Endothelial cell of umbilical vein (primary cell): ENCODE measurements around the gene ACSS1. TPM values are rescaled to one million over a fixed set of nuclear protein-coding genes. Genes with fewer than 3 reads are reported as not detected.

Source experiments
- BruUV-seq: library from RNA; stranded (reverse); fragments of 400-500 nt; replicated peaks from 2 replicates; lab custom pipeline; 2021; lab: Mats Ljungman, UMichigan
- CTCF ChIA-PET: fragments of 300-600, 350-600 bp; sonication (Branson Sonifier 250); formaldehyde crosslinking; loops from one replicate; lab custom pipeline; 2021; ENCODE audit warnings: antibody characterized with exemption, inconsistent platforms; lab: Charles Lee
- POLR2A ChIA-PET: fragments of 300-600, 350-600 bp; sonication (Branson Sonifier 250); formaldehyde crosslinking; loops from one replicate; lab custom pipeline; 2021; ENCODE audit warnings: antibody characterized with exemption, inconsistent platforms; lab: Charles Lee
- DNase-seq: peaks from one replicate; pipeline ENCODE4 v3.0.0-alpha.2; 2011; ENCODE audit warnings: low read depth, low spot score
- FAIRE-seq: peaks from 2 replicates; lab custom pipeline; 2011; peaks lifted over from hg19 to GRCh38; lab: Jason Lieb, UNC
- H2AFZ ChIP-seq: 2 replicates; pipeline ENCODE4 v1.6.0; 2012; ENCODE audit warnings: low read depth, low read length, control low read depth, inconsistent platforms
- H3K27ac ChIP-seq: 2 replicates; pipeline ENCODE4 v1.5.1; 2011; ENCODE audit warnings: low read depth, mild to moderate bottlenecking, control low read depth, low read length, moderate library complexity; ENCODE audit not compliant: insufficient read depth
- H3K27me3 ChIP-seq, 2 experiments: 2 replicates each; pipeline versions ENCODE4 v1.6.0 to v1.6.1; 2011; ENCODE audit warnings: low read length in 2 of 2, mixed read lengths in 1 of 2; ENCODE audit not compliant: control insufficient read depth in 2 of 2, insufficient read depth in 2 of 2
- H3K36me3 ChIP-seq, 2 experiments: 2 replicates in 1 of 2; 3 replicates in 1 of 2; pipeline ENCODE4 v1.5.1; 2011; ENCODE audit warnings: low read length in 2 of 2, mild to moderate bottlenecking in 1 of 2, moderate library complexity in 1 of 2; ENCODE audit not compliant: control insufficient read depth in 2 of 2, insufficient read depth in 2 of 2; ENCODE audit errors: extremely low read depth in 1 of 2
- H3K4me1 ChIP-seq: 3 replicates; pipeline ENCODE4 v1.5.1; 2011; ENCODE audit warnings: mild to moderate bottlenecking, low read length; ENCODE audit not compliant: control insufficient read depth, insufficient read depth; ENCODE audit errors: extremely low read depth
- H3K4me2 ChIP-seq: 2 replicates; pipeline ENCODE4 v1.6.1; 2011; ENCODE audit warnings: low read length, control low read depth, mixed read lengths; ENCODE audit not compliant: insufficient read depth
- H3K4me3 ChIP-seq, 3 experiments: fragments of 200-600 bp in 1 of 3; sonication (generic), shearing (Covaris generic) in 1 of 3; replicated peaks in 1 of 3; 2 replicates each; pipeline ENCODE4 v1.5.1; 2011 to 2016; ENCODE audit warnings: control low read depth in 3 of 3, low read length in 3 of 3, mild to moderate bottlenecking in 2 of 3, inconsistent platforms in 1 of 3, low read depth in 1 of 3, moderate library complexity in 1 of 3; ENCODE audit not compliant: insufficient read depth in 1 of 3
- H3K79me2 ChIP-seq: 2 replicates; pipeline ENCODE4 v1.6.0; 2012; ENCODE audit warnings: low read length, inconsistent platforms; ENCODE audit not compliant: control insufficient read depth, insufficient read depth
- H3K9ac ChIP-seq: replicated peaks from 2 replicates; pipeline ENCODE3; 2011; ENCODE audit warnings: low read length, control low read depth; ENCODE audit not compliant: insufficient read depth; ENCODE audit errors: extremely low read depth
- H3K9me1 ChIP-seq: replicated peaks from 3 replicates; pipeline ENCODE4 v1.6.0; 2011; ENCODE audit warnings: mild to moderate bottlenecking, low read length; ENCODE audit not compliant: control insufficient read depth, insufficient read depth; ENCODE audit errors: extremely low read depth
- H3K9me3 ChIP-seq: replicated peaks from 2 replicates; pipeline ENCODE4 v1.5.1; 2012; ENCODE audit warnings: low read length, inconsistent platforms; ENCODE audit not compliant: control insufficient read depth, insufficient read depth
- H4K20me1 ChIP-seq: replicated peaks from 2 replicates; pipeline ENCODE3; 2011; ENCODE audit warnings: mild to moderate bottlenecking, low read length; ENCODE audit not compliant: control insufficient read depth, insufficient read depth; ENCODE audit errors: extremely low read depth
- EZH2 ChIP-seq: IDR thresholded peaks from 2 replicates; pipeline ENCODE4 v1.6.1; 2012; ENCODE audit warnings: borderline replicate concordance, low read depth, mild to moderate bottlenecking, moderate library complexity, low read length, inconsistent platforms; ENCODE audit not compliant: severe bottlenecking
- FOS ChIP-seq: IDR thresholded peaks from 2 replicates; pipeline ENCODE4 v1.6.1; 2011; ENCODE audit warnings: mild to moderate bottlenecking, low read length, moderate library complexity, borderline replicate concordance; ENCODE audit not compliant: insufficient read depth
- GATA2 ChIP-seq: IDR thresholded peaks from 2 replicates; pipeline ENCODE4 v1.7.0; 2011; ENCODE audit warnings: low read depth, mild to moderate bottlenecking, moderate library complexity, mixed read lengths, low read length; ENCODE audit not compliant: insufficient read length, insufficient read depth
- JUN ChIP-seq: IDR thresholded peaks from 2 replicates; pipeline ENCODE4 v1.6.1; 2011; ENCODE audit warnings: borderline replicate concordance, low read depth; ENCODE audit not compliant: insufficient read length, insufficient read depth
- MYC ChIP-seq: IDR thresholded peaks from one replicate; pipeline ENCODE4 v1.6.1; 2011; ENCODE audit warnings: mild to moderate bottlenecking, low read depth, low read length
- POLR2A ChIP-seq: IDR thresholded peaks from 2 replicates; pipeline ENCODE4 v1.6.1; 2012; ENCODE audit warnings: low read depth, mild to moderate bottlenecking, control low read depth, low read length
- POLR2AphosphoS5 ChIP-seq: IDR thresholded peaks from 2 replicates; pipeline ENCODE4 v1.6.1; 2012; ENCODE audit warnings: low read depth, mild to moderate bottlenecking, control low read depth, low read length, moderate library complexity; ENCODE audit not compliant: insufficient read depth
- dilution Hi-C: fragments of 300-500 bp; cut with MboI; formaldehyde crosslinking; loops from one replicate; pipeline ENCODE4 v1.15.0; 2019; ENCODE audit warnings: low sequenced_read_pairs; ENCODE audit not compliant: extremely low pct_ligation_motif_present
- intact Hi-C: fragments of 100-400 bp; cut with micrococcal nuclease; formaldehyde crosslinking; loops from one replicate; pipeline ENCODE4 v1.10.0; 2022
- polyA plus RNA-seq, 4 experiments: library from polyadenylated mRNA; depleted of rRNA in 3 of 4; stranded (reverse) in 3 of 4; unstranded in 1 of 4; fragments of >200 nt; gene quantifications; 2 replicates each; pipeline versions ENCODE4 v1.2.1 to v1.2.3, GENCODE V29; 2011 to 2012; ENCODE audit warnings: missing spikeins in 1 of 4
- total RNA-seq: library from RNA; stranded (reverse); gene quantifications from 2 replicates; pipeline ENCODE4 v1.2.3, GENCODE V29; 2021
- TF ChIP-seq, protein P1 (sequence below), 2 donors: IDR thresholded peaks; 1 replicate in 1 of 2; 2 replicates in 1 of 2; pipeline ENCODE4 v1.5.1; 2011; ENCODE audit warnings: low read length in 2 of 2, mild to moderate bottlenecking in 2 of 2, moderate library complexity in 2 of 2, control low read depth in 1 of 2, inconsistent platforms in 1 of 2, low read depth in 1 of 2; ENCODE audit not compliant: insufficient read depth in 1 of 2; ENCODE audit errors: extremely low read depth in 1 of 2
- TF ChIP-seq, protein P2 (sequence below): IDR thresholded peaks from 2 replicates; pipeline ENCODE4 v1.6.1; 2011; ENCODE audit not compliant: insufficient read depth, insufficient read length

The ACSS1 gene
- total and polyA plus RNA-seq, 2 donors (not counting 3 experiments of a cell fraction or from before 2014, with no cell fraction given), result 6.2 to 17.9 TPM

DNA sequence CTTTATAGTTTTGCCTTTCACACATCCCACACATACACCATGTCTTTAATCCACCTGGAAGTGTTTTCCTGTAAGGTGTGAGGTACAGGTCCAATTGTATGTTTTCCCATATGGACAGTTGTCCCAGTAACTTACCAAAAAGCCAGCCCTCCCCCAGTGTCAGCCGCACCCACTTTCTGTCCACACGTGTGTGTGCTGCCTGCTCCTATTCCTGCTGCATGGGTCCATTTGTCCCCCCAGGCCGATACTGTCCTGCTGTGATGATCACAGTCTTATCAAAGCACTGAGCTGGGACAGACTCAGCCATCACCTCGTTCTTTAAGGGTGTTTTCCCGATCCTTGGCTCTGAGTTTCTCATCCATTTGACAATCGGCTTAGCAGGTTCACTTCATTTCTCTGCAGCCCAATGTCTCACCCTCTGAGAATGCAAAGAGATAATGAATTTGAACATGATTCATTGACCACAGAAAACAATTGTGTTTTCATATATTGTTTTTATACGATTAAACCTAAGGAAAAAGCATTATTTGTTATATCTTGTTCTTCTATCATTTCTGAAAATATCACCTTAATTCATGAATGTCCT lies 14.4 kb upstream of the ACSS1 start:
- no peaks in the 10 kb centered on the region for H3K9me3 ChIP-seq
- TF ChIP-seq, protein P1, sequence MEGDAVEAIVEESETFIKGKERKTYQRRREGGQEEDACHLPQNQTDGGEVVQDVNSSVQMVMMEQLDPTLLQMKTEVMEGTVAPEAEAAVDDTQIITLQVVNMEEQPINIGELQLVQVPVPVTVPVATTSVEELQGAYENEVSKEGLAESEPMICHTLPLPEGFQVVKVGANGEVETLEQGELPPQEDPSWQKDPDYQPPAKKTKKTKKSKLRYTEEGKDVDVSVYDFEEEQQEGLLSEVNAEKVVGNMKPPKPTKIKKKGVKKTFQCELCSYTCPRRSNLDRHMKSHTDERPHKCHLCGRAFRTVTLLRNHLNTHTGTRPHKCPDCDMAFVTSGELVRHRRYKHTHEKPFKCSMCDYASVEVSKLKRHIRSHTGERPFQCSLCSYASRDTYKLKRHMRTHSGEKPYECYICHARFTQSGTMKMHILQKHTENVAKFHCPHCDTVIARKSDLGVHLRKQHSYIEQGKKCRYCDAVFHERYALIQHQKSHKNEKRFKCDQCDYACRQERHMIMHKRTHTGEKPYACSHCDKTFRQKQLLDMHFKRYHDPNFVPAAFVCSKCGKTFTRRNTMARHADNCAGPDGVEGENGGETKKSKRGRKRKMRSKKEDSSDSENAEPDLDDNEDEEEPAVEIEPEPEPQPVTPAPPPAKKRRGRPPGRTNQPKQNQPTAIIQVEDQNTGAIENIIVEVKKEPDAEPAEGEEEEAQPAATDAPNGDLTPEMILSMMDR (IDR thresholded peaks at IDR 0.05; ENCODE audit: extremely low read depth in 1 of 2, insufficient read depth in 1 of 2, low read depth in 1 of 2, low read length in 2 of 2), result no peak
- TF ChIP-seq POLR2A (no peak), GATA2 (no peak), MYC (no peak), EZH2 (no peak), FOS (no peak), JUN (no peak), POLR2AphosphoS5 (no peak)
- TF ChIP-seq, protein P2, sequence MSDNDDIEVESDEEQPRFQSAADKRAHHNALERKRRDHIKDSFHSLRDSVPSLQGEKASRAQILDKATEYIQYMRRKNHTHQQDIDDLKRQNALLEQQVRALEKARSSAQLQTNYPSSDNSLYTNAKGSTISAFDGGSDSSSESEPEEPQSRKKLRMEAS, result no peak
- no peak overlapping the region for H3K4me2 ChIP-seq
- H4K20me1 ChIP-seq, result no peaks in the 10 kb centered on the region
- ChIA-PET CTCF (interaction anchor here (1.0 kb wide), 1 partner anchor 151 kb away, joined by 3 read pairs; no protein-coding TSS in a partner anchor), POLR2A (no interaction called here)
- no peaks in the 10 kb centered on the region for H3K79me2 ChIP-seq
- FAIRE-seq (no peak), DNase-seq (no peak)
- H3K4me3 ChIP-seq, result no peak overlapping the region
- no peaks in the 10 kb centered on the region for H3K36me3 ChIP-seq
- peaks cover 23 to 35% of the 10 kb centered on the region in 2 experiments for H3K27me3 ChIP-seq
- no peak overlapping the region for H2AFZ ChIP-seq
- no peak overlapping the region for H3K9ac ChIP-seq
- no TSS peak for BruUV-seq
- no peaks in the 10 kb centered on the region for H3K9me1 ChIP-seq
- intact Hi-C loops (no loop called here), dilution Hi-C loops (no loop called here)
- H3K27ac ChIP-seq, result no peak overlapping the region
- no peaks in the 10 kb centered on the region for H3K4me1 ChIP-seq
